PFSK-1 (cell line): ENCODE results near the gene THEM4.

Experiments
- FOXP2 ChIP-seq: optimal IDR thresholded peaks from 2 replicates; pipeline ENCODE3; 2011; ENCODE audit warnings: borderline replicate concordance, control low read depth, inconsistent platforms; ENCODE audit not compliant: insufficient read depth; ENCODE audit errors: extremely low read length, extremely low read depth
- POLR2AphosphoS5 ChIP-seq: IDR thresholded peaks from 2 replicates; pipeline ENCODE4 v1.6.1; 2012; ENCODE audit warnings: low read depth, mild to moderate bottlenecking, control low read depth, low read length, moderate library complexity
- REST ChIP-seq, 2 experiments: IDR thresholded peaks; 2 replicates each; pipeline versions ENCODE4 v1.6.1 to v1.8.0; 2011 to 2012; ENCODE audit warnings: low read depth in 2 of 2, low read length in 2 of 2, control low read depth in 1 of 2, inconsistent platforms in 1 of 2, mild to moderate bottlenecking in 1 of 2, moderate library complexity in 1 of 2; ENCODE audit not compliant: insufficient read depth in 1 of 2
- SIN3A ChIP-seq: IDR thresholded peaks from 2 replicates; pipeline ENCODE4 v1.6.1; 2012; ENCODE audit warnings: mild to moderate bottlenecking, low read length, moderate library complexity, borderline replicate concordance; ENCODE audit not compliant: insufficient read depth
- TAF1 ChIP-seq: IDR thresholded peaks from 2 replicates; pipeline ENCODE4 v1.6.1; 2012; ENCODE audit warnings: low read length, control low read depth, borderline replicate concordance; ENCODE audit not compliant: insufficient read depth

- TF ChIP-seq POLR2AphosphoS5 (no peak), TAF1 (no peak), REST (IDR thresholded peaks at IDR 0.05; ENCODE audit: insufficient read depth in 1 of 2, low read depth in 2 of 2, low read length in 2 of 2) (no peak), SIN3A (no peak), FOXP2 (no peak)
Measured at GRCh38 chr1:151934048-151934493, 24.8 kb upstream of the THEM4 start.
